HG02623 (cell line): ENCODE data around the gene MTHFD1L.

ENCODE experiments used
- ATAC-seq: cut with Tn5 transposase; IDR thresholded peaks from one replicate; pipeline ENCODE4 v1.9.1; 2021; ENCODE audit warnings: moderate library complexity; ENCODE audit not compliant: unreplicated experiment

Gene MTHFD1L

DNA sequence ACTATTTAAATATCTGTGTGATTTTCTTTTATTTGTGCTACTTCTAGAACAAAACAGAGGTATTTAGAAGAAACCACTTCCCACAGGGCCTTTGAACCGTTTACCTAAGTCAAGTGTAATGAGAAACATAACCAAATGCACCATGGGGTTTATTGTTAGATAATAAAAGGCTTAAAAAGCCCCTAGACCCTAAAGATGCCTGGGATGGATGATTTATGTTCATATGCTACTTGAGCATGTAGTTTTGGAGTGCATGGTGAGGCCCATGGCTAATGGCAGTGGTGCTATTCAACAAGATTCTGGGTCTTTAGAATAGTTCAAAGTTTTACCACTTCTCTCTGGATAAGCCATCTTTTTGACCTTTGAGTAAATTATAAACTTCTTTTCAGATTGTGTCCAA, 65.9 kb downstream of the MTHFD1L start:
- ATAC-seq = no peak

DNA sequence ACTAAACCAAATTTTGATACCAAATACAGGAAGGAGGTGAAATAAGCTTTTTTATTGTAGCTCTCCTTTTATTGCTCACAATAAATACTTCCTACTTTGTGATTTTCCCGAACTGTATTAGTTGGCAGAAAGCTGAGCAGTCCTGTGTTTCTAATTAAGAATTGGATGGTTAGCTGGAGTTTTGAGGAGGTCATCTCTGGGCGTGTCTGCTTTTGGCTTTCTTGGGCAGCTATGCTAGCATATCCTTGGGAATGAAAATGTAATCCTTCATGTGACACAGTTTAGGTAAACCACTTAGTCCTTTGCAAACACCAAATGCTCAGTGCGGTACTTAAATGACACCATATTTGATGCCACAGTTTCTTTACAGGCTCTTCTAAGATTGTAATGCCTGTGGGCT, 67.5 kb downstream of the MTHFD1L start:
- no peak for ATAC-seq

DNA sequence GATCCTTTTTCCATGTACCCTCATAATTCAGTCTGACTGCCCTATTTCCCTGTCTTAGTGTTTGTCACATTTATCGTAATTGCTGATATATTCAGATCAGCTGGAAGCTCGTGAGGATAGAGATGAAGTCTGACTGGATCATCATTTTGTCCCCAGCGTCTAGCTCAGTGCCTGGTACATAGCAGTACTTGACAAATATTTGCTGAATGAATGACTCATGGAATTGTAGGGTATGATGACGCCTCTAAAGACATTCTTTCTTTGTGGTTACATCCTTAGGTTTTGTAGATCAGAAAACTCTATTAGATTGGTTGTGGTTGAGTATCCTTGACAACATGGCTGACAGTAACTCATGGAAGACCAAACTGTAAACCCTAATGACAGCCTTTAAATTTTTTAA, 68.9 kb downstream of the MTHFD1L start:
- no peak for ATAC-seq

DNA sequence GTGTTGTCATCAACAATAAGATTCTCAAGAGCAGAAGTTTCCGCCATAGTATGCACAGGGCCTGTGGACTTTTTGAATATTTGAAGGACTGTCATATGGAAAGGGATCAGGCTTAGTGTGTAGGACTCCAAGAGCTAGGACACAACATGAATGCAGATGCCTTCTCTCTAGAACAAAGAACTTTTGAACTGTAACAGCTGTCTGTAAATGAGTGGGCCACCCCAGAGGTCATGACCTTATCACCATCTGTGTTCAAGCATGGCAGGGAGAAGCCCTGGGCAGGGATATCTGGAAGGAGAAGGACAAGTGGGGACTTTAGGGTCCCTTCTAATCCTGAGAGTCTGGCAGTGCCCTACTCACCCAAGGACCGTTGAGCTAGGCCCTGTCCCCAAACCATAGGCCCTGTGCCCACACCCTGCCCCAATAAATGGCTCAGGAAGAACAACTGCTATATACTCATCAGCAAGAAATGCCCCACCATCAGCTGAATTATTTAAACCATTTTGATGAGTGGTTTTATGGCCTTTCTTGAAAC, 70.6 kb downstream of the MTHFD1L start:
- ATAC-seq = no peak

DNA sequence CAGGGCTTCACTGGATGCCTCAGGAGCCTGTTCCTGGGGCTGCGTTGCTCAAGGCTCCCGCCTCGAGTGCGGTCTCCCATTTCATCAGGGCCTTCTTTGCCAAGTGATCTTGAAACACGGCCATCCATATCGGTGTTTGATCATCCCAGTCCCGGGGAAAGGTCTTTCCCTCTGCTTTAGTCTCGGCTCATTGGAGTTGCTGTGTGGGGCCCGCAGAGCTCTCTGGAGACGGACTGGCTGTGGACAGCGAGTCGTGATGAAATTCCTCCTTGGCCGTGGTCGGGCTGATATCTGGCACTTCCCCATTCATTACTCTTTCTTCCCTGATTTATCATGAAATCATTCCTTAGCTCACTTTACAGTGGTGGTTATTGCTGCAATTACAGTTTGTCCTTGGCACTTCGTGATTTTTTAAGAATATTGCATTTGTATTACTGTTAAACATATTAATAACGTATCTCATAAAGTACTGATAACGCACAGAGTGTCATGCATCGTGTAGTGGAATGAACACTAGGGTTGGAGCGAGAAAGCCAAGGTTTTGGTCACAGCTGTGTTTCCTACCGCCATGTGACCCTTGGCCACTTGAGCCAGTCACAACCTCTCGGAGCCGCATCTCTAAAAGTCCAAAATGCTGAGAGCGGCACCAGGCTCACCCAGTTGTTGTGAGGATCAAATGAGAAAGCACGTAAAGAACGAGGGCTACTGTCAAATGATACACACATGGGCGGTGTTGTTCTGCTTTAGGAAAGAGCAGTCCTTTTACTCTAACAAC, 71.8 kb downstream of the MTHFD1L start:
- ATAC-seq = no peak

DNA sequence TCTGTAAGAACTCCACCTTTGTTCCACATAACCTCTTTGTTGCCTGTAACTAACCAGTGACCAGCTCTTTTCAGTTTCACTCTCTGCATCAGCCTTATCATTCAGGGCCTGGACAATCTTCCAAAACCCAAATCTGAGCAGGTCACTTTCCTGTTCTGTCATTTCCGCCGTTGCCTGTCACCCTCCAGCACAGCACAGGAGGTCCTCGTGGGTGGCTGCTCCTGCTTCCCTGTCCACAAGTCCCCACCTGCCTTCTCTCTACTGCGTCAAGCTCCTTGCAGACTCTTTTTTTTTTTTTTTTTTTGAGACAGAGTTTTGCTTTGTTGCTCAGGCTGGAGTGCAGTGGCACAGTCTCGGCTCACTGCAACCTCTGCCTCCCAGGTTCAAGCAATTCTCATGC, 73.9 kb downstream of the MTHFD1L start:
- no peak for ATAC-seq

DNA sequence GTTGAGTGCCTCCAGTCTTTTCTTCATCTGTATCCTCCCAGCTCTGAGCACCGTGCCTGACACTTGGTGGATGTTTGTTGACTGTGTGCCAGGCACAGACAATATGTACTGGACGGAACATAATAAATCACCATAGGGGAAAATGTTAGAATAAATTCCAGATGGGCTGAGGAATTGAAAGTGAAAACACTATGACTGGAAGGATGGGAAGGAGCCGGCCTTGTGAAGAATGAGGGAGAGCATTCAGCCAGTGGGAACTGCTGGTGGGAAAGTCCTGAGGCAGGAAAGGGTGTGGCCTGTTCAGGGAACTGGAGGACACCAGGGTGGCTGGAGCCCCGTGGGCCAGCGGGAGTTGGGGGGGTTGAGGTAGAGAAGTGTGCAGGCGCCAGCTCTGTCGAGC, 75.4 kb downstream of the MTHFD1L start:
- ATAC-seq = no peak

DNA sequence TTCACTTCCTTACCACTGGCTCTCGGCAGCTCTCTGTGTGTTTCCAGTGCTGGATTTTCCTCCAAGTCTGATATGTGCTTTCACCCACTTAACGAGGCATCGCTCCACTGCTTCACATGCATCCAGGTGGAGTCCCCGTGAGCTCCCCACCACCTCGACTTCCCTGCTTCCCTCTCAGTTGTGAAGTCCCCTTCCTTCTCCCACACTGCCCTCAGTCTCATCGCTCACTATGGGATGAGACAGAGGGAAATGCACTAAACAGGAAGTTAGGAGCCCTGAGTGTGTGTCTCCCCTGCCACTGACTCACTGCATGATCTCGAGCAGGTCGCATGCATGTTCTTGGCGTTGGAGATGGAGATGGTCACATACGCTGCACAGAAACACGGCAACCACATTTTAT, 84.0 kb downstream of the MTHFD1L start:
- ATAC-seq = no peak

DNA sequence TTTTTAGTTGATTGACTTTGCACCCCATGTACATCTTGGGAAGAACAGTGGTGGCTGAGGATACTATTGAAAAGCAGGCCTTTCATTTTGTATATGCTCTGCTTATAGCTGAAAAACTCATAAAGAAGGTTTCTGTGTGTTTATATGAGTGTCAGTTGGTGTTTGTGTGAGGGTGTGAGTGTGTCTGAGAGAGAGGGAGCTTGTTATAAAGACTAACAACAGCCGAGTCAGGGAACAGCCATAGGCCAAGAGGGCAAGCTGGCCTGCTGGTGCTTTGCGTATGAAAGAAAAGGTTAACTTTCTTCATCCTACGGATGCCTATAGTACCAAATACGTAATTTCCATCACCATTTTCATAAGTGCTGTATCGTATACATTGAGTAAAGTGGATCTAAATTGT, 88.3 kb downstream of the MTHFD1L start:
- no peak for ATAC-seq

DNA sequence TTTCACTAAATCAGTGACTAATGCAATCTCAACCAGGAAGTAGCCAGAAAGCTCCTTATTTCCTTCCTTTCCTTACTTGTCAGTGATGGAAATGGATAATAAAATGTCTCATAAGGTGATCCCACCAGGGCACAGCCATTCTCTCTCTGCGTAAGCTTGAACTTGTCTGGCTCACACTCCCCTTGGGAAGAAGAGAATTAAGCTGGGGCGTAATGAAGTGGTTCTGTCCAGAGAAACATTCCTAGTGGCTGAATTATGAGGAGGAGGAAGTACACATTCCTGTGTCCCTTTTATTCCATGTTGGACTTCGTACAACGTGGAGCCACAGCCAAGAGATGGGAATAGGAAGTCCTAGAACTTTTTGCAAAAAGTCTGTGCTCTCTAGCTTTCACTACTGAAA, 93.7 kb downstream of the MTHFD1L start:
- ATAC-seq = no peak

DNA sequence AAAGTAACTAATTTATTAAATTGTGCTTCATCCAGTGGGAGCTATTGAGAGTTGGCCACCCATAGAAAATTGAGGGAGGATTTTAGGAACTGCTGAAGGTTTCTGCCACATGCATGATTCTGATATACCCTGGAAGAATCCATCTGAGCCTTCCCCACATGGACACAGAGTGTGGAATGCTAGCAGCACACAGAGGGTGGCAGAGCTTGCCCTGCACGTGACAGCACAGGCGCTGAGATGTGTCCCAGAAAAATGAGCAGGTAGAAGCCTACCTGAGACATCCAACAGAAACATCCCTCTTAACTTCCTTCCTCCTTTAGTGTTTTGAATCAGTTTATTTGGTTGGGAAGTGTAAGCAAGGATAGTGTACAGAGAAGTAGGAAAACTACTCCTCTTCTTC, 96.9 kb downstream of the MTHFD1L start:
- ATAC-seq = no peak

DNA sequence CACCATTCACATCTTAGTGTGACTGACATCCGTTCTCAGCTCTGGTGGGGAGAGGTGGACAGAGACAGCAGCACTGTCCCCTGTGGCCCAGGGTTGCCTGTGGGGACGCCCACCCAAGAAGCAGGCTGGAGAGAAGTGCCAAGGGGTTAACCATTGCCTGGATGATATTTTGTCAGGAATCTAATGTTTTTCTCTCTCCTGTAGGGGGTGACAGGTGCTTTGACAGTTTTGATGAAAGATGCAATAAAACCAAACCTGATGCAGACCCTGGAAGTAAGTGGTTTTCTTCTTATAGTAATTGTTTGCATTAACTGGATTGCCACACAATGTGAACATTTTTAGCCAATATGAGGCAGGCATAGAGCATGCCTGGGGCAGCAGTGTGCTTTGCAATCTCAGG, 99.3 kb downstream of the MTHFD1L start:
- ATAC-seq = no peak

DNA sequence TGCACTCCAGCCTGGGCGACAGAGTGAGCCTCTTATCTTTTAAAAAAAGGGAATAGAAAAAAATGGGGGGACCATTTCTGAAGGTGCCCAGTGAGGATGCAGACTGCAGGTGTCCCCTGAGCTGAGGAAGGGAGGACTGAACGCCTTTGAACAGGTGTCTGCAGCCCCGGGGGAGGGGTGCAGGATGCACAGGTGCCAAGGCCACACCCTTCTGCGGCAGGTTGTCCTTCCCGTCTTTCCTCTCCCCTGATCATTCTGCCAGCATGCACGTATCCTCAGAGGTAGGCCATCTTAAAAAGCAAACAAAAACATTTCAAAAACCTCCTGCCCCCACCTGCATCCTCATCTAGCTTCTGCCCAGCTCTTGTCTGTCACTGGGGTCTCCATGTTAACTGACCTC, 101.3 kb downstream of the MTHFD1L start:
- no peak for ATAC-seq

DNA sequence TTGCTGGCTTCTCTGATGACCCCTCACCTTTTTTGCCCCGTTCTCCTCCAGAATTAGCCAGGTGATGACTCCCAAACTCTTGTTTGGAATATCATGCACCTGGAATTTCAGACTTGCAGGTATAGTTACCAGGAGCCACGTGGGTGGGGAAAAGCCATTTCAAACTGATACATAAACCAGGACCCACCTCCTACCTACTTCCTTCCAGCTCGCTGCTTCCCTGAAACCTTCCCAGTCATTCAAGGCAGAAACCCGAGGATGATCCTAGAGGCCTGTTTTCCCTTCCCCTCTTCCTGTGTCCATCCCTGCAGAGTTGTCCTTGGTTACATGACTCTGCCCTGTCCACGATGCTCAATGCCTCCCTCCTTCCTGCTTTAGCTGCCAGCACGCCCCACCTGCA, 101.9 kb downstream of the MTHFD1L start:
- ATAC-seq = no peak

DNA sequence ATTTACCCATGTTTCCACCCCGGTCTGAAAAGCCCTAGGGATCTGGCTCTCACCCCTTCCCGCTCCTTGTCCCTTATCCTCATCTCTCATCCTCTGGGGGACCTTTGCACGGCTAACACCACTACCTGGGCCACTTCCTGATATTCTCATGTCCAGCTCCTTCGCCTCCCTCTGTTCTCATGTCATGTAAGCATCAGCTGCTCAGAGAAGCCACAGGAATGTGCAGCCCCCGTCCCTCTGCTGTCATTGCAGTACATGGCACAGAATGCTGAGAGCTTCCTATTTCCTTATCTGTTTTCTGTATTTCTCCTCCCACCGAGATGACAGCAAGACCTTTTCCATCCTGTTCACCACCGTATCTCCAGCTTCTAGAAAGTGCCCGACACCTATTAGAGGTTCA, 102.4 kb downstream of the MTHFD1L start:
- ATAC-seq = no peak

DNA sequence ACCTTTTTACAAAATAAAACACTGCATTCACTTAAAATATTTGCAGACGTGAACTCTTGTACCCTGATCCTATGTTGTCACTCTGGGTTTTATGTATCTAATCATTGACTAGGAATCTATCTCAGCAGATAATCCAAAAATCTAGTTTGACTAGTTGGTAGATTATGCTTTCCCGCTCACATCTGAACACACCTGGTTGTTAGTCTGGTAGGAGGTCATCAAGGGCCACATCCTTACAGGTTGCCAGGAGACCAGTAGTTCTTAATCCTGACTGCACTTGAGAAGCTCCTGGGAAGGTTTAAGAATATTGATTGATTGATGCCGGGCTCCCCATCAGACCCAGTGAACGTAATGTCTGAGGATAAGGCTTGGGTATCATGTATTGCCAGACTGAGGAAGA, 104.4 kb downstream of the MTHFD1L start:
- ATAC-seq = no peak

DNA sequence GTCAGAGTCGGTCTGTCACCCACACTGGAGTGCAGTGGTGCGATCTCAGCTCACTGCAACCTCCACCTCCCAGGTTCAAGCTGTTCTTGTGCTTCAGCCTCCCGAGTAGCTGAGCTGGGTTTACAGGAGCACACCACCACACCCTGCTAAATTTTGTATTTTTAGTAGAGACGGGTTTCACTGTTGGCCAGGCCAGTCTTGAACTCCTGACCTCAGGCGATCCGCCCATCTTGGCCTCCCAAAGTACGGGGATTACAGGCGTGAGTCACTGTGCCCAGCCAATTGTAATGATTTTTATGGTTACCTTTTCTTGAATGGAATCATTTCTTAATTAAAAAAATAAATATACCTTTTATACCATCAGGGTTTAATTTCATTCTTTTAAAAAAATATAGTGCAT, 105.7 kb downstream of the MTHFD1L start:
- no peak for ATAC-seq

DNA sequence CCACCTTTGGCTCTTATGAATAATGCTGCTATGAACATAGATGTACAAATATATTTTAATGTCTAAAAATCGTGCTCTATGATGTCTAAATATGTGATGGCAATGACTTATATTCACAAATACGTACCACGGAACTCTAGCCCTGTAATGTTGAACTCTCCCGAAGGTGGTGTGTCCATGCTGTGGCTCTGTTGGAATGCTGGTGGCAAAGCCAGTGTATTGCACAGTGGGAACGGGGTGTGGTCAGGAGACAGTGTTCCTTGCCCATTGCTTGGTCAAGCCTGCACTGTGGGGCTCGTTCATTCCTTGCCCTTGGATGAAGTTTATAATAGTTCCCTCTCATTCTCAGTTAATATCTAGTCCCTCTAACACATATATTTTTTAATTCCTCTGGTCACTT, 109.6 kb downstream of the MTHFD1L start:
- no peak for ATAC-seq

DNA sequence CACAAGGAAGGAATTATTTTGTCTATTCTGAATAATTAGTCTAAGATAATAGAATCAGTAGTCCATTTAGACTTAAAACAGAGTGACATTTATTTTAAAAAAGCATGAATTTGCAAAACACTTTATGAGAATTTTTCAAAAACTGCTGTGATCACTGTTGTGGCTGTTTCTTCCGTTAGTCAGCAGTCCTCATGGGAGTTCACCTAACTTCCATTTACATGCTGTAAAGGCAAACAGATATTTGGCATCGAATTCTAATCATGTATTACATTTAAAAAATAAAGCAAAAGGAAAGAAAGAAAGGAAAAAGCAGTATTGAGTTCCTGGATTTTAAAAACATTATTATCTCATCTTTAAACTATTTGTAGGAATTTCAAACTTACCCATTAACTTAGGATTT, 111.8 kb downstream of the MTHFD1L start:
- ATAC-seq = no peak

DNA sequence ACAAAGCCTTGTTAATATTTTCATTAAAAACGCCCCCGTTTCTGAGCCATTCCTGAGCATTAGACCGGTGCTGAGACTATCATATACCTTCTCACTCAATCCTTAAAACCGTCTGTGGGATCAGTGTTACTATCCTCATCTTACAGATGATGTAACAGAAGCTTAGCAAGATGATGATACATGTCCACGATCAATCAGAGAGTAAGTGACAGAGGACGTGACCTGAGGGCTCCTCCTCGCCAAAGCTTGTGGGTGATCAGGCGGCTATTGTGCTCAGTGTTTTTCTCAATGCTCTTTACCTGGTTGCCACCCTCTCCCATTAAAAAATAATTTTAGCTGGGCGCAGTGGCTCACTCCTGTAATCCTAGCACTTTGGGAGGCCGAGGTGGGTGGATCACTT, 113.1 kb downstream of the MTHFD1L start:
- ATAC-seq = no peak

DNA sequence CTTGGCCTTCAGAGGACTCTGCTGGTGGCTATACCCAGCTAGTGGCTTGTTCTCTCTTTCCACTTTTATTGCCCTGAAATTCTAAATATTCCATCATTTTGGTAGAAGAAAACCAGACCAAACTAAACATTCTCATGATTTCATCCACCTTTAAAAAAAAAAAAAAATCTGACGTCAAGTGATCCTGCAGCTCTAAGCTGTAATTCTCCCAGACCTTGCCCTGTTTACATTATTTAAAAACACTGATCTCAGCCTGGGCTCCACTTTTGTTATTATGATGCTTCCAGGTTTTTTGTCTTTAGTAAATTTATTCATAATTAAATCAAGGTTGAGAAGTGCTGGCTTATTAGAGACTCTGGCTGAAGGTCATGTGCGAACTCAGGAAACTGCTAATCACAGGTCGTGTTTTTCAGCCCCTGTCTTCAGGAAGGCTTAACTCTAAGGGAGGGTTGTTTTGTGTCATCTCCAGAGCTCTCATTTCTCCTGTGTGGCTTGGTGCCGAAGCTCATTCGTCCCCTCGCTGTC, 114.4 kb downstream of the MTHFD1L start:
- ATAC-seq = no peak

DNA sequence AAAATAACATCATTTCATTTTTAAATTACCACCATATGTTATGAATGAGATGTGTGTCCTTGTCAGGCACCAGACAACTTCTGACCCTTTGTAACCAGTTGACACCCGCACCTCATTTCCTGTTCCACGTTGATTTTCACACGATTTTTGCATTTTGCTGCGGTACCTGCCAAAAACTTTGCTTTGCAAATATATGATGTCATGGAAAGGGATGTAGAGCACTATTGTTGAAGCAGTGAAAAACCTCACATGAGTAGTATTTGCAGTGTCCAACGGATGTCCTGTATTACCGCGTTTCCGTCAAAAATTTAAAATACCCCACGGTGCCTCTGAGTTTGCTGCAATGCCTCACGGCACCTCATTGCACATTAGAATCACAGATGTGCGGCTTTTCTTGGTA, 115.6 kb downstream of the MTHFD1L start:
- peak; percentile 92 for ATAC-seq

DNA sequence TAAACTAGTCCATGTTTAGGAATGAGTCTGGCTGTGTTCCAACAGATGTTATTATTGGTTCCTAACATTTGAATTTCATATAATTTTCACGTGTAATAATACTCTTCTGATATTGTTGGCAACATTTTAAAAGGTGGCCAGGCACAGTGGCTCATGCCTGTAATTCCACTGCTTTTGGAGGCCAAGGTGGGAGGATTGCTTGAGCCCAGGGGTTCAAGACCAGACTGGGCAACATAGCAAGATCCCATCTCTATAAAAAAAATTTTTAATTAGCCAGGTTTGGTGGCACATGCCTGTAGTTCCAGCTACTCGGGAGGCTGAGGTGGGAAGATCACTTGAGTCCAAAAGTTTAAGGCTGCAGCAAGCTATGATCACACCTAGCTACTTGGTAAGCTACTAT, 116.2 kb downstream of the MTHFD1L start:
- no peak for ATAC-seq
